Stomach smooth muscle (tissue), 2 donors: ENCODE measurements around the gene GPC5.

Source experiments
- H3K27ac ChIP-seq: one replicate; pipeline ENCODE4 v1.7.0; 2013; ENCODE audit warnings: mild to moderate bottlenecking, low read length, inconsistent platforms
- H3K27me3 ChIP-seq, 2 donors: one replicate each; pipeline ENCODE4 v1.7.0; 2013; ENCODE audit warnings: low read length in 2 of 2; ENCODE audit not compliant: insufficient read depth in 2 of 2, control insufficient read depth in 1 of 2
- H3K36me3 ChIP-seq, 2 donors: one replicate each; pipeline ENCODE4 v1.7.0; 2013; ENCODE audit warnings: low read length in 2 of 2; ENCODE audit not compliant: control insufficient read depth in 2 of 2, insufficient read depth in 2 of 2
- H3K4me1 ChIP-seq: one replicate; pipeline ENCODE4 v1.7.0; 2013; ENCODE audit warnings: low read length; ENCODE audit not compliant: control insufficient read depth, insufficient read depth
- H3K4me3 ChIP-seq, 2 donors: one replicate each; pipeline ENCODE4 v1.7.0; 2013; ENCODE audit warnings: low read length in 2 of 2
- H3K9ac ChIP-seq, 2 donors: one replicate each; pipeline ENCODE4 v1.7.0; 2013; ENCODE audit warnings: low read length in 2 of 2, mild to moderate bottlenecking in 1 of 2
- H3K9me3 ChIP-seq, 2 donors: one replicate each; pipeline ENCODE4 v1.7.0; 2013; ENCODE audit warnings: low read length in 2 of 2; ENCODE audit not compliant: control insufficient read depth in 2 of 2
- donor health status: healthy.
- donor health status: Pancreatic carcinoma.

GPC5 gene

GRCh38 chr13:92173254-92173653 is 774.8 kb downstream of the GPC5 start:
- Histone ChIP-seq H3K4me1 (no peaks in the 10 kb centered on the region), H3K9me3 (no peaks in the 10 kb centered on the region), H3K36me3 (no peaks in the 10 kb centered on the region), H3K9ac (no peak overlapping the region), H3K27ac (no peak overlapping the region), H3K4me3 (no peak overlapping the region), H3K27me3 (no peaks in the 10 kb centered on the region)

- no peaks in the 10 kb centered on the region for H3K9me3 ChIP-seq
- no peak overlapping the region for H3K4me3 ChIP-seq
- no peaks in the 10 kb centered on the region for H3K27me3 ChIP-seq
- H3K9ac ChIP-seq = no peak overlapping the region
- no peaks in the 10 kb centered on the region for H3K36me3 ChIP-seq
- no peaks in the 10 kb centered on the region for H3K4me1 ChIP-seq
- no peak overlapping the region for H3K27ac ChIP-seq
These were observed 776.9 kb downstream of the GPC5 start for GRCh38 chr13:92175330-92175729.

GRCh38 chr13:92177966-92178365 is 779.5 kb downstream of the GPC5 start:
- H3K4me3 ChIP-seq = no peak overlapping the region
- no peaks in the 10 kb centered on the region for H3K36me3 ChIP-seq
- H3K27ac ChIP-seq = no peak overlapping the region
- H3K9ac ChIP-seq = no peak overlapping the region
- H3K4me1 ChIP-seq = no peaks in the 10 kb centered on the region
- no peaks in the 10 kb centered on the region for H3K9me3 ChIP-seq
- no peaks in the 10 kb centered on the region for H3K27me3 ChIP-seq

GRCh38 chr13:92179223-92179622 is 780.8 kb downstream of the GPC5 start:
- H3K9me3 ChIP-seq = no peaks in the 10 kb centered on the region
- H3K4me3 ChIP-seq = no peak overlapping the region
- no peaks in the 10 kb centered on the region for H3K4me1 ChIP-seq
- H3K27ac ChIP-seq = no peak overlapping the region
- H3K9ac ChIP-seq = no peak overlapping the region
- H3K36me3 ChIP-seq = no peaks in the 10 kb centered on the region
- no peaks in the 10 kb centered on the region for H3K27me3 ChIP-seq

- Histone ChIP-seq H3K9ac (no peak overlapping the region), H3K27ac (no peak overlapping the region), H3K36me3 (no peaks in the 10 kb centered on the region), H3K27me3 (no peaks in the 10 kb centered on the region), H3K4me3 (no peak overlapping the region), H3K9me3 (no peaks in the 10 kb centered on the region), H3K4me1 (no peaks in the 10 kb centered on the region)
These were observed 789.1 kb downstream of the GPC5 start for GRCh38 chr13:92187378-92187989.

GRCh38 chr13:92188574-92188973 is 790.2 kb downstream of the GPC5 start:
- H3K4me3 ChIP-seq = no peak overlapping the region
- H3K4me1 ChIP-seq = no peaks in the 10 kb centered on the region
- no peak overlapping the region for H3K27ac ChIP-seq
- H3K27me3 ChIP-seq = no peaks in the 10 kb centered on the region
- H3K9me3 ChIP-seq = no peaks in the 10 kb centered on the region
- no peak overlapping the region for H3K9ac ChIP-seq
- H3K36me3 ChIP-seq = no peaks in the 10 kb centered on the region

- H3K4me1 ChIP-seq = no peaks in the 10 kb centered on the region
- H3K4me3 ChIP-seq = peak overlapping the region in 1 of 2 donors; percentile 29
- no peaks in the 10 kb centered on the region for H3K9me3 ChIP-seq
- H3K36me3 ChIP-seq = no peaks in the 10 kb centered on the region
- no peak overlapping the region for H3K27ac ChIP-seq
- H3K9ac ChIP-seq = no peak overlapping the region
- no peaks in the 10 kb centered on the region for H3K27me3 ChIP-seq
These were observed 798.3 kb downstream of the GPC5 start for GRCh38 chr13:92196591-92197256.

- H3K9me3 ChIP-seq = no peaks in the 10 kb centered on the region
- H3K4me1 ChIP-seq = no peaks in the 10 kb centered on the region
- H3K27me3 ChIP-seq = no peaks in the 10 kb centered on the region
- H3K36me3 ChIP-seq = no peaks in the 10 kb centered on the region
- no peak overlapping the region for H3K27ac ChIP-seq
- H3K4me3 ChIP-seq = no peak overlapping the region
- H3K9ac ChIP-seq = no peak overlapping the region
These were observed 799.2 kb downstream of the GPC5 start for GRCh38 chr13:92197669-92198068.

GRCh38 chr13:92218615-92219014 is 820.2 kb downstream of the GPC5 start:
- H3K9me3 ChIP-seq = no peaks in the 10 kb centered on the region
- H3K4me1 ChIP-seq = no peaks in the 10 kb centered on the region
- H3K9ac ChIP-seq = no peak overlapping the region
- no peaks in the 10 kb centered on the region for H3K27me3 ChIP-seq
- no peak overlapping the region for H3K4me3 ChIP-seq
- H3K27ac ChIP-seq = no peak overlapping the region
- no peaks in the 10 kb centered on the region for H3K36me3 ChIP-seq

- no peaks in the 10 kb centered on the region for H3K27me3 ChIP-seq
- H3K4me1 ChIP-seq = no peaks in the 10 kb centered on the region
- H3K9ac ChIP-seq = no peak overlapping the region
- H3K9me3 ChIP-seq = no peaks in the 10 kb centered on the region
- no peak overlapping the region for H3K4me3 ChIP-seq
- no peaks in the 10 kb centered on the region for H3K36me3 ChIP-seq
- H3K27ac ChIP-seq = no peak overlapping the region
These were observed 823.5 kb downstream of the GPC5 start for GRCh38 chr13:92221916-92222315.

- H3K36me3 ChIP-seq = no peaks in the 10 kb centered on the region
- peak overlapping the region in 1 of 2 donors; percentile 2 for H3K4me3 ChIP-seq
- H3K4me1 ChIP-seq = no peaks in the 10 kb centered on the region
- no peak overlapping the region for H3K9ac ChIP-seq
- no peak overlapping the region for H3K27ac ChIP-seq
- no peaks in the 10 kb centered on the region for H3K27me3 ChIP-seq
- H3K9me3 ChIP-seq = no peaks in the 10 kb centered on the region
These were observed 825.8 kb downstream of the GPC5 start for GRCh38 chr13:92224052-92224821.
